GM12878 (cell line): ENCODE measurements around the gene ARMH1. TPM values are rescaled to one million over a fixed set of nuclear protein-coding genes. Genes with fewer than 3 reads are reported as not detected.

Experiments used
- EED ChIP-seq: sonication (generic); IDR thresholded peaks from 2 replicates; pipeline ENCODE4 v1.6.1; 2016; ENCODE audit warnings: antibody characterized with exemption, low read depth
- FOS ChIP-seq: IDR thresholded peaks from 3 replicates; pipeline ENCODE4 v1.6.1; 2011; ENCODE audit warnings: borderline replicate concordance; ENCODE audit not compliant: insufficient read length; ENCODE audit errors: extremely low read depth
- HDAC6 ChIP-seq: fragments of 200-600 bp; sonication (generic); IDR thresholded peaks from one replicate; pipeline ENCODE4 v1.8.0; 2017; ENCODE audit warnings: antibody characterized with exemption; ENCODE audit not compliant: unreplicated experiment
- HDGF ChIP-seq: fragments of 450-650 bp; IDR thresholded peaks from 2 replicates; pipeline ENCODE4 v1.6.1; 2016; ENCODE audit warnings: antibody characterized with exemption
- KAT2A ChIP-seq: conservative IDR thresholded peaks from 2 replicates; pipeline ENCODE4 v1.6.1; 2011; ENCODE audit warnings: low read depth, low read length; ENCODE audit not compliant: control insufficient read depth
- KDM1A ChIP-seq: fragments of 200-600 bp; sonication (generic); IDR thresholded peaks from 2 replicates; pipeline ENCODE4 v1.6.1; 2016; ENCODE audit warnings: borderline replicate concordance
- MLLT1 ChIP-seq: fragments of 450-650 bp; IDR thresholded peaks from 2 replicates; pipeline ENCODE4 v1.6.1; 2016; ENCODE audit warnings: mild to moderate bottlenecking
- NR2F1 ChIP-seq: fragments of 450-650 bp; conservative IDR thresholded peaks from 2 replicates; pipeline ENCODE4 v1.6.1; 2017; ENCODE audit warnings: mild to moderate bottlenecking
- POU2F2 ChIP-seq: IDR thresholded peaks from 3 replicates; pipeline ENCODE4 v1.6.1; 2011; ENCODE audit warnings: low read depth, mild to moderate bottlenecking, low read length, borderline replicate concordance
- PRDM15 ChIP-seq: fragments of 450-650 bp; formaldehyde crosslinking; IDR thresholded peaks from 2 replicates; pipeline ENCODE4 v1.4.0; 2020; ENCODE audit warnings: mild to moderate bottlenecking, moderate library complexity
- SKIL ChIP-seq: fragments of 450-650 bp; IDR thresholded peaks from 2 replicates; pipeline ENCODE4 v1.6.1; 2017; ENCODE audit warnings: mild to moderate bottlenecking, low read depth, inconsistent platforms; ENCODE audit not compliant: poor library complexity, severe bottlenecking
- YY1 ChIP-seq: IDR thresholded peaks from 2 replicates; pipeline ENCODE4 v1.6.1; 2011; ENCODE audit warnings: low read depth, mild to moderate bottlenecking, low read length
- ZNF24 ChIP-seq: fragments of 450-650 bp; IDR thresholded peaks from 2 replicates; pipeline ENCODE4 v1.6.1; 2017; ENCODE audit warnings: antibody characterized with exemption, mild to moderate bottlenecking
- polyA plus RNA-seq, 11 experiments: library from polyadenylated mRNA; depleted of rRNA in 4 of 11; unstranded in 6 of 11; stranded (reverse) in 5 of 11; fragments of >200 nt; fragmentation: Nextera tagmentation in 4 of 11; fragmentation: Illumina TruSeq in 1 of 11; extraction: Ambion mirVana in 4 of 11; extraction: Trizol in 1 of 11; gene quantifications; 1 replicate in 1 of 11; 2 replicates in 10 of 11; pipeline versions ENCODE4 v1.2.1 to v1.2.3, GENCODE V29; 2011 to 2016; ENCODE audit warnings: inconsistent platforms in 2 of 11, missing spikeins in 2 of 11, low read depth in 1 of 11
- total RNA-seq, 4 experiments: library from RNA; depleted of rRNA in 3 of 4; stranded (reverse); fragments of >200 nt in 3 of 4; fragmentation: Illumina TruSeq in 1 of 4; extraction: Trizol in 1 of 4; gene quantifications; 2 replicates each; pipeline versions ENCODE4 v1.2.1 to v1.2.3, GENCODE V29; 2013 to 2021
- TF ChIP-seq, protein P1 (sequence below): fragments of 450-650 bp; formaldehyde crosslinking; IDR thresholded peaks from 2 replicates; pipeline ENCODE4 v1.5.0; 2022; ENCODE audit warnings: mild to moderate bottlenecking, missing genetic modification characterization
- TF ChIP-seq, protein P2 (sequence below): fragments of 450-650 bp; IDR thresholded peaks from 2 replicates; pipeline ENCODE4 v1.6.1; 2018; ENCODE audit warnings: mild to moderate bottlenecking, low read depth, moderate library complexity; ENCODE audit not compliant: partially characterized antibody

Gene ARMH1
- total and polyA plus RNA-seq, 10 of the 15 experiments (the other 5 are each of a cell fraction or from before 2014, with no cell fraction given) = 0.93 to 43.9 (median 8.2) TPM

GRCh38 chr1:44707959-44708831 is 33.7 kb downstream of the ARMH1 start (continued):
- TF ChIP-seq EED (peak; percentile 60; the same call in 1 of the 2 replicates), SKIL (no peak), MLLT1 (no peak), HDAC6 (no peak), FOS (no peak), KAT2A (no peak), PRDM15 (no peak), ZNF24 (no peak), YY1 (no peak), POU2F2 (0 out of 3 replicates have a peak, but pooled peaks have one; percentile 37), KDM1A (no peak), NR2F1 (no peak), HDGF (no peak)
- TF ChIP-seq, protein P1, sequence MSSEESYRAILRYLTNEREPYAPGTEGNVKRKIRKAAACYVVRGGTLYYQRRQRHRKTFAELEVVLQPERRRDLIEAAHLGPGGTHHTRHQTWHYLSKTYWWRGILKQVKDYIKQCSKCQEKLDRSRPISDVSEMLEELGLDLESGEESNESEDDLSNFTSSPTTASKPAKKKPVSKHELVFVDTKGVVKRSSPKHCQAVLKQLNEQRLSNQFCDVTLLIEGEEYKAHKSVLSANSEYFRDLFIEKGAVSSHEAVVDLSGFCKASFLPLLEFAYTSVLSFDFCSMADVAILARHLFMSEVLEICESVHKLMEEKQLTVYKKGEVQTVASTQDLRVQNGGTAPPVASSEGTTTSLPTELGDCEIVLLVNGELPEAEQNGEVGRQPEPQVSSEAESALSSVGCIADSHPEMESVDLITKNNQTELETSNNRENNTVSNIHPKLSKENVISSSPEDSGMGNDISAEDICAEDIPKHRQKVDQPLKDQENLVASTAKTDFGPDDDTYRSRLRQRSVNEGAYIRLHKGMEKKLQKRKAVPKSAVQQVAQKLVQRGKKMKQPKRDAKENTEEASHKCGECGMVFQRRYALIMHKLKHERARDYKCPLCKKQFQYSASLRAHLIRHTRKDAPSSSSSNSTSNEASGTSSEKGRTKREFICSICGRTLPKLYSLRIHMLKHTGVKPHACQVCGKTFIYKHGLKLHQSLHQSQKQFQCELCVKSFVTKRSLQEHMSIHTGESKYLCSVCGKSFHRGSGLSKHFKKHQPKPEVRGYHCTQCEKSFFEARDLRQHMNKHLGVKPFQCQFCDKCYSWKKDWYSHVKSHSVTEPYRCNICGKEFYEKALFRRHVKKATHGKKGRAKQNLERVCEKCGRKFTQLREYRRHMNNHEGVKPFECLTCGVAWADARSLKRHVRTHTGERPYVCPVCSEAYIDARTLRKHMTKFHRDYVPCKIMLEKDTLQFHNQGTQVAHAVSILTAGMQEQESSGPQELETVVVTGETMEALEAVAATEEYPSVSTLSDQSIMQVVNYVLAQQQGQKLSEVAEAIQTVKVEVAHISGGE (CRISPR knock-in tag) = no peak
- TF ChIP-seq, protein P2, sequence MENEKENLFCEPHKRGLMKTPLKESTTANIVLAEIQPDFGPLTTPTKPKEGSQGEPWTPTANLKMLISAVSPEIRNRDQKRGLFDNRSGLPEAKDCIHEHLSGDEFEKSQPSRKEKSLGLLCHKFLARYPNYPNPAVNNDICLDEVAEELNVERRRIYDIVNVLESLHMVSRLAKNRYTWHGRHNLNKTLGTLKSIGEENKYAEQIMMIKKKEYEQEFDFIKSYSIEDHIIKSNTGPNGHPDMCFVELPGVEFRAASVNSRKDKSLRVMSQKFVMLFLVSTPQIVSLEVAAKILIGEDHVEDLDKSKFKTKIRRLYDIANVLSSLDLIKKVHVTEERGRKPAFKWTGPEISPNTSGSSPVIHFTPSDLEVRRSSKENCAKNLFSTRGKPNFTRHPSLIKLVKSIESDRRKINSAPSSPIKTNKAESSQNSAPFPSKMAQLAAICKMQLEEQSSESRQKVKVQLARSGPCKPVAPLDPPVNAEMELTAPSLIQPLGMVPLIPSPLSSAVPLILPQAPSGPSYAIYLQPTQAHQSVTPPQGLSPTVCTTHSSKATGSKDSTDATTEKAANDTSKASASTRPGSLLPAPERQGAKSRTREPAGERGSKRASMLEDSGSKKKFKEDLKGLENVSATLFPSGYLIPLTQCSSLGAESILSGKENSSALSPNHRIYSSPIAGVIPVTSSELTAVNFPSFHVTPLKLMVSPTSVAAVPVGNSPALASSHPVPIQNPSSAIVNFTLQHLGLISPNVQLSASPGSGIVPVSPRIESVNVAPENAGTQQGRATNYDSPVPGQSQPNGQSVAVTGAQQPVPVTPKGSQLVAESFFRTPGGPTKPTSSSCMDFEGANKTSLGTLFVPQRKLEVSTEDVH = no peak
